K562 (cell line): ENCODE measurements around the gene RAB31. TPM values are rescaled to one million over a fixed set of nuclear protein-coding genes. Genes with fewer than 3 reads are reported as not detected.

ENCODE experiments used
- FOXA3 ChIP-seq, 2 experiments: fragments of 450-650 bp in 1 of 2; sonication (generic) in 1 of 2; formaldehyde crosslinking; IDR thresholded peaks in 1 of 2; conservative IDR thresholded peaks in 1 of 2; 2 replicates each; pipeline versions ENCODE4 v1.4.0 to v1.8.0; 2020 to 2022; ENCODE audit warnings: mild to moderate bottlenecking in 2 of 2, missing genetic modification reagents in 1 of 2
- HDAC1 ChIP-seq, 2 experiments: fragments of 450-650 bp; IDR thresholded peaks; 2 replicates each; pipeline ENCODE4 v1.6.1; 2016 to 2017; ENCODE audit warnings: inconsistent platforms in 1 of 2, mild to moderate bottlenecking in 1 of 2, moderate library complexity in 1 of 2
- HDAC2 ChIP-seq: fragments of 450-650 bp; IDR thresholded peaks from 2 replicates; pipeline ENCODE4 v1.6.1; 2016; ENCODE audit warnings: mild to moderate bottlenecking
- RAD21 ChIP-seq, 2 experiments: fragments of 250-450 bp in 1 of 2; fragments of 450-650 bp in 1 of 2; sonication (Bioruptor Pico) in 1 of 2; formaldehyde crosslinking in 1 of 2; IDR thresholded peaks in 1 of 2; conservative IDR thresholded peaks in 1 of 2; 2 replicates each; pipeline versions ENCODE4 v1.4.0 to v1.8.0; 2020 to 2022; ENCODE audit warnings: mild to moderate bottlenecking in 2 of 2, moderate library complexity in 1 of 2
- RBFOX2 ChIP-seq: fragments of 200-400 bp; formaldehyde crosslinking; IDR thresholded peaks from 2 replicates; pipeline ENCODE4 v1.6.1; 2017; ENCODE audit warnings: low read depth, mild to moderate bottlenecking, low read length, moderate library complexity
- SMARCA4 ChIP-seq: fragments of 450-650 bp; IDR thresholded peaks from 2 replicates; pipeline ENCODE4 v1.6.1; 2016
- polyA plus RNA-seq, 8 experiments: library from polyadenylated mRNA; depleted of rRNA in 4 of 8; stranded (reverse) in 5 of 8; unstranded in 3 of 8; fragments of >200 nt; fragmentation: Nextera tagmentation in 2 of 8; fragmentation: Illumina TruSeq in 1 of 8; extraction: Ambion mirVana in 2 of 8; extraction: Trizol in 1 of 8; gene quantifications; 2 replicates each; pipeline versions ENCODE4 v1.2.1 to v1.2.3, GENCODE V29; 2011 to 2014; ENCODE audit warnings: inconsistent platforms in 1 of 8, missing spikeins in 1 of 8
- total RNA-seq, 7 experiments: library from RNA; depleted of rRNA in 6 of 7; stranded (reverse); fragments of >200 nt in 6 of 7; fragmentation: Illumina TruSeq in 2 of 7; extraction: Trizol in 2 of 7; gene quantifications; 2 replicates each; pipeline versions ENCODE4 v1.2.1 to v1.2.3, GENCODE V29; 2011 to 2021; ENCODE audit warnings: low replicate concordance in 1 of 7
- TF ChIP-seq, protein P1 (sequence below), 2 experiments: fragments of 450-650 bp in 1 of 2; sonication (generic) in 1 of 2; formaldehyde crosslinking in 1 of 2; IDR thresholded peaks in 1 of 2; conservative IDR thresholded peaks in 1 of 2; 2 replicates each; pipeline versions ENCODE4 v1.6.1 to v1.8.1; 2016 to 2023; ENCODE audit warnings: mild to moderate bottlenecking in 2 of 2, moderate library complexity in 2 of 2, inconsistent platforms in 1 of 2, missing genetic modification reagents in 1 of 2
- TF ChIP-seq, protein P2 (sequence below): IDR thresholded peaks from 2 replicates; pipeline ENCODE4 v1.6.1; 2014; ENCODE audit warnings: antibody characterized with exemption
- TF ChIP-seq, protein P3 (sequence below): sonication (generic); formaldehyde crosslinking; IDR thresholded peaks from 2 replicates; pipeline ENCODE4 v1.8.1; 2023; ENCODE audit warnings: mild to moderate bottlenecking, missing genetic modification reagents, moderate library complexity
- TF ChIP-seq, protein P4 (sequence below), 2 experiments: fragments of 450-650 bp; IDR thresholded peaks; 2 replicates each; pipeline ENCODE4 v1.6.1; 2016; ENCODE audit warnings: mild to moderate bottlenecking in 2 of 2, borderline replicate concordance in 1 of 2, low read depth in 1 of 2, moderate library complexity in 1 of 2

RAB31 gene
- total and polyA plus RNA-seq, 9 of the 15 experiments (the other 6 are each of a cell fraction or from before 2014, with no cell fraction given): 20.7 to 70.4 (median 41.3) TPM

DNA sequence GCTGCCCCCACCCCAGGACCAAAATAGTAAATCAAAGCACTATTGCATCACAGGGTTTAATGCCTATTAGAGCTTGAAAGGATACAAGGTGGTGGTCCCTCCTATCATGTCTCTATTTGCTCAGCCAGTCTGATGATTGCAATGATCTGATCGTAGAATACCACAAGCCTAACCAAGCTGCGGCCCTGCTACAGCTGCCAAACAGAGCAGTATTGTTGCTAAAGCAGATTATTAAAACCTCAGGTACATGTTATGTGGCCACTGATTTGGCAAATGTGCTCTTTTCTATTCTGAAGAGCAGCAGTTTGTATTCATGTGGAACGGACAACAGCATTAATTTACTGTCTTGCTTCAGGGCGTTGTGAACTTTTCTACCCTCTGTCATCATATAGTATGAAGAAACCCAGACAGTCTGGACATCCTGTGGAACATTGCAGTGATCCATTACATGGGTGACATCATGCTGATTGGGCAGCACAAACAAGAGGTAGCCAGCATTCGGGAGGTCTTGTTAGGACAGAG, 197.4 kb downstream of the RAB31 start (continued):
- TF ChIP-seq FOXA3 (CRISPR knock-in tag; conservative IDR thresholded peaks at IDR 0.05 in 1 of 2, IDR thresholded peaks at IDR 0.05 in 1 of 2) (peak; percentile 96 to 97), HDAC1 (IDR thresholded peaks at IDR 0.05) (peak in 1 of 2 experiments; percentile 69; a peak in 2 of 4 replicates), RBFOX2 (no peak), HDAC2 (peak; percentile 59; the same call in 1 of the 2 replicates), SMARCA4 (peak; percentile 20; the same call in 1 of the 2 replicates), RAD21 (CRISPR knock-in tag; conservative IDR thresholded peaks at IDR 0.05 in 1 of 2, IDR thresholded peaks at IDR 0.05 in 1 of 2) (0 out of 4 replicates have a peak, but pooled peaks of 1 of the 2 experiments have one; percentile 3)
- TF ChIP-seq, protein P1, sequence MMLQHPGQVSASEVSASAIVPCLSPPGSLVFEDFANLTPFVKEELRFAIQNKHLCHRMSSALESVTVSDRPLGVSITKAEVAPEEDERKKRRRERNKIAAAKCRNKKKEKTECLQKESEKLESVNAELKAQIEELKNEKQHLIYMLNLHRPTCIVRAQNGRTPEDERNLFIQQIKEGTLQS (IDR thresholded peaks at IDR 0.05): peak; percentile 80
- TF ChIP-seq, protein P1 (CRISPR knock-in tag; conservative IDR thresholded peaks at IDR 0.05): 0 out of 2 replicates have a peak, but pooled peaks have one; percentile 45
- TF ChIP-seq, protein P2, sequence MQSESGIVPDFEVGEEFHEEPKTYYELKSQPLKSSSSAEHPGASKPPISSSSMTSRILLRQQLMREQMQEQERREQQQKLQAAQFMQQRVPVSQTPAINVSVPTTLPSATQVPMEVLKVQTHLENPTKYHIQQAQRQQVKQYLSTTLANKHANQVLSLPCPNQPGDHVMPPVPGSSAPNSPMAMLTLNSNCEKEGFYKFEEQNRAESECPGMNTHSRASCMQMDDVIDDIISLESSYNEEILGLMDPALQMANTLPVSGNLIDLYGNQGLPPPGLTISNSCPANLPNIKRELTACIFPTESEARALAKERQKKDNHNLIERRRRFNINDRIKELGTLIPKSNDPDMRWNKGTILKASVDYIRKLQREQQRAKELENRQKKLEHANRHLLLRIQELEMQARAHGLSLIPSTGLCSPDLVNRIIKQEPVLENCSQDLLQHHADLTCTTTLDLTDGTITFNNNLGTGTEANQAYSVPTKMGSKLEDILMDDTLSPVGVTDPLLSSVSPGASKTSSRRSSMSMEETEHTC: no peak
- TF ChIP-seq, protein P3, sequence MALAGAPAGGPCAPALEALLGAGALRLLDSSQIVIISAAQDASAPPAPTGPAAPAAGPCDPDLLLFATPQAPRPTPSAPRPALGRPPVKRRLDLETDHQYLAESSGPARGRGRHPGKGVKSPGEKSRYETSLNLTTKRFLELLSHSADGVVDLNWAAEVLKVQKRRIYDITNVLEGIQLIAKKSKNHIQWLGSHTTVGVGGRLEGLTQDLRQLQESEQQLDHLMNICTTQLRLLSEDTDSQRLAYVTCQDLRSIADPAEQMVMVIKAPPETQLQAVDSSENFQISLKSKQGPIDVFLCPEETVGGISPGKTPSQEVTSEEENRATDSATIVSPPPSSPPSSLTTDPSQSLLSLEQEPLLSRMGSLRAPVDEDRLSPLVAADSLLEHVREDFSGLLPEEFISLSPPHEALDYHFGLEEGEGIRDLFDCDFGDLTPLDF (CRISPR knock-in tag): no peak
- TF ChIP-seq, protein P4, sequence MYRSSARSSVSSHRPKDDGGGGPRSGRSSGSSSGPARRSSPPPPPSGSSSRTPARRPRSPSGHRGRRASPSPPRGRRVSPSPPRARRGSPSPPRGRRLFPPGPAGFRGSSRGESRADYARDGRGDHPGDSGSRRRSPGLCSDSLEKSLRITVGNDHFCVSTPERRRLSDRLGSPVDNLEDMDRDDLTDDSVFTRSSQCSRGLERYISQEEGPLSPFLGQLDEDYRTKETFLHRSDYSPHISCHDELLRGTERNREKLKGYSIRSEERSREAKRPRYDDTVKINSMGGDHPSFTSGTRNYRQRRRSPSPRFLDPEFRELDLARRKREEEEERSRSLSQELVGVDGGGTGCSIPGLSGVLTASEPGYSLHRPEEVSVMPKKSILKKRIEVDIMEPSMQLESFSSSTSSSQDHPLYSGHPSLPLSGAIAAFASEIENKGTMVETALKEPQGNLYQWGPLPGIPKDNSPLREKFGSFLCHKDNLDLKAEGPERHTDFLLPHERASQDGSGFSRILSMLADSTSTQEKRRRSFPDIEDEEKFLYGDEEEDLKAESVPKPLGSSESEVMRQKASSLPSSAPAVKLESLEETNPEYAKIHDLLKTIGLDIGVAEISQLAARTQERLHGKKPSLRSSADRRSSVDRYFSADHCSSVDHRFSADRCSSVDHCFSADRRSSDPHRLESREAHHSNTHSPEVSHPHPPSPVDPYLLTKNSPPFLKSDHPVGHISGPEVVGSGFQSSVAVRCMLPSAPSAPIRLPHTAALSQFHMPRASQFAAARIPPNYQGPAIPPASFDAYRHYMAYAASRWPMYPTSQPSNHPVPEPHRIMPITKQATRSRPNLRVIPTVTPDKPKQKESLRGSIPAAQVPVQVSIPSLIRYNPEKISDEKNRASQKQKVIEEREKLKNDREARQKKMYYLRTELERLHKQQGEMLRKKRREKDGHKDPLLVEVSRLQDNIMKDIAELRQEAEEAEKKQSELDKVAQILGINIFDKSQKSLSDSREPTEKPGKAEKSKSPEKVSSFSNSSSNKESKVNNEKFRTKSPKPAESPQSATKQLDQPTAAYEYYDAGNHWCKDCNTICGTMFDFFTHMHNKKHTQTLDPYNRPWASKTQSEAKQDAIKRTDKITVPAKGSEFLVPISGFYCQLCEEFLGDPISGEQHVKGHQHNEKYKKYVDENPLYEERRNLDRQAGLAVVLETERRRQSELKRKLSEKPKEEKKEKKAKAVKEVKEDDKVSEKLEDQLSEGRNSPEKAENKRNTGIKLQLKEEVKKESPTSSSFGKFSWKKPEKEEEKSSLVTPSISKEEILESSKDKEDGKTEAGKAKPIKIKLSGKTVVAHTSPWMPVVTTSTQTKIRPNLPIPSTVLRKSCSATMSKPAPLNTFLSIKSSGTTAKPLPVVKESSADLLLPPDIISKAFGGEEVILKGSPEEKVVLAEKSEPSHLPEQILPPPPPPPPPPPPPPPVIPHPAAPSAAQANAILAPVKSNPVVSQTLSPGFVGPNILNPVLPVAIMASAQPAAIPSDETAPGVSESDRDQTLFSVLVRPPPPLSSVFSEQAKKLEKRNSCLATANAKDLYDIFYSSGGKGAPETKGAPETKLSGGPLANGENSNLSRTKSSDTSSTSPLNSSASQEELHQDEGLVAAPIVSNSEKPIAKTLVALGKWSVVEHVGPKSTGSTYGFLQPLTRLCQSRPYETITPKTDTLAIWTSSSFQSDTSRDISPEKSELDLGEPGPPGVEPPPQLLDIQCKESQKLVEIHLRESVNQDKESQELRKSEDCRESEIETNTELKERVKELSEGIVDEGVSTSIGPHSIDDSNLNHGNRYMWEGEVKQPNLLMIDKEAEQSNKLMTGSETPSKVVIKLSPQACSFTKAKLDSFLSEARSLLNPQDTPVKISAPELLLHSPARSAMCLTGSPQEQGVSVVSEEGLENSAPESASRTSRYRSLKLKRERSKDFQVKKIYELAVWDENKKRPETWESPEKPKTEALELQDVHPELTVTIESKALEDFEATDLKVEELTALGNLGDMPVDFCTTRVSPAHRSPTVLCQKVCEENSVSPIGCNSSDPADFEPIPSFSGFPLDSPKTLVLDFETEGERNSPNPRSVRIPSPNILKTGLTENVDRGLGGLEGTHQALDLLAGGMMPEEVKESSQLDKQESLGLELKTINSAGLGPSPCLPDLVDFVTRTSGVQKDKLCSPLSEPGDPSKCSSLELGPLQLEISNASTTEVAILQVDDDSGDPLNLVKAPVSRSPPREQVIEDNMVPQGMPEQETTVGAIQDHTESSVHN (IDR thresholded peaks at IDR 0.05; ENCODE audit: borderline replicate concordance in 1 of 2, low read depth in 1 of 2): no peak
